Epithelial cell of esophagus (primary cell): ENCODE data around the gene ACSL5.

Experiments used
- DNase-seq: peaks from one replicate; pipeline ENCODE4 v3.0.0; 2010; ENCODE audit warnings: low read depth
- H3K4me3 ChIP-seq: 2 replicates; pipeline ENCODE4 v1.5.1; 2011; ENCODE audit warnings: mild to moderate bottlenecking, low read length, control low read depth
- CTCF ChIP-seq: IDR thresholded peaks from 2 replicates; pipeline ENCODE4 v1.5.1; 2011; ENCODE audit warnings: low read depth, mild to moderate bottlenecking, low read length, control low read depth, inconsistent platforms; ENCODE audit not compliant: insufficient read depth; ENCODE audit errors: missing control alignments

ACSL5 gene

GRCh38 chr10:112446055-112446854 lies 72.3 kb downstream of the ACSL5 start:
- no peak for TF ChIP-seq CTCF
- peak overlapping the region; percentile 97 for H3K4me3 ChIP-seq
- peak; percentile 43 for DNase-seq

GRCh38 chr10:112446855-112447619 lies 73.1 kb downstream of the ACSL5 start, which contains the start of the genes VTI1A and ZDHHC6:
TSS of gene VTI1A (plus strand) at chr10:112447215. CDS start at chr10:112447374, 159 bp downstream.
TSS of gene ZDHHC6 (minus strand) at chr10:112446914. CDS start at chr10:112445436, 1,478 bp downstream.
- H3K4me3 ChIP-seq, result peak within 1 kb of the TSS; percentile 97
- peak; percentile 36 for TF ChIP-seq CTCF
- peak; percentile 89 for DNase-seq

- no peak for TF ChIP-seq CTCF
- peak overlapping the region; percentile 97 for H3K4me3 ChIP-seq
- DNase-seq, result no peak
Measured at GRCh38 chr10:112447620-112447928, 73.7 kb downstream of the ACSL5 start.

GRCh38 chr10:112448888-112449287 lies 75.0 kb downstream of the ACSL5 start:
- H3K4me3 ChIP-seq, result no peak overlapping the region
- no peak for TF ChIP-seq CTCF
- no peak for DNase-seq

- no peak for DNase-seq
- no peak for TF ChIP-seq CTCF
Measured at GRCh38 chr10:112454910-112455779, 81.2 kb downstream of the ACSL5 start.

GRCh38 chr10:112456533-112456932 lies 82.6 kb downstream of the ACSL5 start:
- H3K4me3 ChIP-seq, result no peak overlapping the region
- DNase-seq, result no peak
- no peak for TF ChIP-seq CTCF

More at GRCh38 chr10:112454910-112455779, 81.2 kb downstream of the ACSL5 start:
- no peak overlapping the region for H3K4me3 ChIP-seq
